PC-3 (cell line): ENCODE measurements around the gene ANKRD11. TPM values are rescaled to one million over a fixed set of nuclear protein-coding genes. Genes with fewer than 3 reads are reported as not detected.
A peak's percentile ranks its signal among the peaks of the same experiment; 100 is the strongest.

Source experiments
- ATAC-seq: fragments of 200-7000 bp; cut with Tn5 transposase; 2 replicates; pipeline ENCODE4 v1.9.1; 2020; ENCODE audit warnings: mild to moderate bottlenecking, moderate library complexity
- BruUV-seq: library from RNA; stranded (reverse); fragments of 400-500 nt; replicated peaks from 2 replicates; lab custom pipeline; 2021; lab: Mats Ljungman, UMichigan
- CTCF ChIA-PET: fragments of 300-600 bp; sonication (Branson Sonifier 250); formaldehyde crosslinking; loops from one replicate; lab custom pipeline; 2022; ENCODE audit warnings: antibody characterized with exemption; lab: Charles Lee
- POLR2A ChIA-PET: fragments of 300-600 bp; sonication (Branson Sonifier 250); formaldehyde crosslinking; loops from one replicate; lab custom pipeline; 2022; ENCODE audit warnings: antibody characterized with exemption; ENCODE audit not compliant: unreplicated experiment; lab: Charles Lee
- DNase-seq: peaks from one replicate; pipeline ENCODE4 v3.0.0-alpha.2; 2015
- H2AFZ ChIP-seq: fragments of 300-600 bp; sonication (generic); 2 replicates; pipeline ENCODE4 v1.6.0; 2016; ENCODE audit warnings: antibody characterized with exemption, low read length
- H3F3A ChIP-seq: fragments of 300-600 bp; sonication (generic); one replicate; pipeline ENCODE4 v1.6.0; 2017; ENCODE audit warnings: antibody characterized with exemption, low read length, control low read depth, mild to moderate bottlenecking; ENCODE audit not compliant: unreplicated experiment
- H3K27ac ChIP-seq: fragments of 300-600 bp; sonication (generic); 2 replicates; pipeline ENCODE4 v1.5.1; 2016; ENCODE audit warnings: mild to moderate bottlenecking, low read length
- H3K27me3 ChIP-seq: fragments of 300-600 bp; sonication (generic); 2 replicates; pipeline ENCODE4 v1.6.1; 2016; ENCODE audit warnings: low read length, mixed read lengths
- H3K36me3 ChIP-seq: fragments of 300-600 bp; sonication (generic); 2 replicates; pipeline ENCODE4 v1.6.1; 2016; ENCODE audit warnings: low read depth, mixed run types, low read length, mixed read lengths
- H3K4me1 ChIP-seq: fragments of 300-600 bp; sonication (generic); 2 replicates; pipeline ENCODE4 v1.5.1; 2016; ENCODE audit warnings: low read length; ENCODE audit not compliant: insufficient read depth
- H3K4me2 ChIP-seq: fragments of 300-600 bp; sonication (generic); 2 replicates; pipeline ENCODE4 v1.6.0; 2016; ENCODE audit warnings: low read length
- H3K4me3 ChIP-seq: fragments of 300-600 bp; sonication (generic); 2 replicates; pipeline ENCODE4 v1.5.1; 2016; ENCODE audit warnings: mild to moderate bottlenecking, low read length, mixed read lengths
- H3K79me2 ChIP-seq: fragments of 300-600 bp; sonication (generic); 2 replicates; pipeline ENCODE4 v1.6.1; 2017; ENCODE audit warnings: low read length, mixed read lengths
- H3K9ac ChIP-seq: fragments of 300-600 bp; sonication (generic); 2 replicates; pipeline ENCODE4 v1.6.0; 2016; ENCODE audit warnings: mild to moderate bottlenecking, low read length
- H3K9me2 ChIP-seq: fragments of 300-600 bp; sonication (generic); replicated peaks from 2 replicates; pipeline ENCODE4 v1.6.1; 2016; ENCODE audit warnings: mixed run types, low read length, mixed read lengths
- H3K9me3 ChIP-seq: fragments of 300-600 bp; sonication (generic); 2 replicates; pipeline ENCODE4 v1.6.1; 2016; ENCODE audit warnings: low read length, mixed read lengths
- H4K20me1 ChIP-seq: fragments of 300-600 bp; sonication (generic); 2 replicates; pipeline ENCODE4 v1.6.1; 2016; ENCODE audit warnings: low read length, mixed read lengths
- EZH2 ChIP-seq: fragments of 300-600 bp; sonication (generic); IDR thresholded peaks from one replicate; pipeline ENCODE4 v1.6.1; 2017; ENCODE audit warnings: antibody characterized with exemption, mild to moderate bottlenecking, low read length; ENCODE audit not compliant: unreplicated experiment
- EZH2phosphoT487 ChIP-seq: fragments of 300-600 bp; sonication (generic); IDR thresholded peaks from 2 replicates; pipeline ENCODE4 v1.6.1; 2018; ENCODE audit warnings: mild to moderate bottlenecking, antibody characterized with exemption, low read length, borderline replicate concordance
- intact Hi-C: fragments of 100-400 bp; cut with micrococcal nuclease; formaldehyde crosslinking; loops from 2 replicates; pipeline ENCODE4 v1.9.0; 2023
- total RNA-seq: library from RNA; depleted of rRNA; stranded (reverse); fragments of >200 nt; gene quantifications from 2 replicates; pipeline ENCODE4 v1.2.3, GENCODE V29; 2014
- TF ChIP-seq, protein P1 (sequence below): fragments of 300-600 bp; sonication (generic); conservative IDR thresholded peaks from 2 replicates; pipeline ENCODE4 v1.5.1; 2017; ENCODE audit warnings: antibody characterized with exemption, low read depth, mild to moderate bottlenecking, low read length

The ANKRD11 gene
- total RNA-seq, 1 experiment from 2014 or later, result 65.0 TPM

DNA sequence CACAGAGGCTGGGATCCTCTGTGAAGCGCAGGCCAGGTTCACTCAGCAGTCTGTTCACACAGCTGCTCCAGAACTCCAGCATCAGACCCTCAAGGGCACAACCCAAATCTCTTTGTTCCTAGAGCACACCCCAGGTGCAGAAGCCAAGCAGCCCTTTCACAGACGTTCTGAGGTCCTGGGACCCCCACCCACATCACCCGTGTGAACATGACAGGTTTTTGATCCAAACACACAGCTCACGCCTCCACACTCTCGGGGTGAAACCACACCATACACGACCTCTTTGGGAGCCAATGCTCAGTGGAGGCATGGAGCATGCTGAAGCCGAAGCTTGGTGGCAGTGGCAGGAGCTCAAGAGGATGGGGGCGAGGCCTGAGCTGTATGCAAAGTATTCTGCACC lies 175.5 kb downstream of the ANKRD11 start:
- H2AFZ ChIP-seq, result no peak overlapping the region
- peaks cover 92% of the 10 kb centered on the region for H3K79me2 ChIP-seq
- intact Hi-C loops, result loop anchor here (5.0 kb wide), 1 partner anchor 187 kb away; no protein-coding TSS in a partner anchor
- DNase-seq (no peak), ATAC-seq (no peak)
- no peaks in the 10 kb centered on the region for H3K27me3 ChIP-seq
- peak overlapping the region; percentile 50; the same call in 1 of the 2 replicates for H3K4me2 ChIP-seq
- no TSS peak for BruUV-seq
- peaks cover 16% of the 10 kb centered on the region; the same call in 1 of the 2 replicates for H3K36me3 ChIP-seq
- peaks cover 4% of the 10 kb centered on the region for H3F3A ChIP-seq
- H4K20me1 ChIP-seq, result no peaks in the 10 kb centered on the region
- no peak overlapping the region for H3K4me3 ChIP-seq
- CTCF ChIA-PET, result no interaction called here
- POLR2A ChIA-PET, result no interaction called here
- TF ChIP-seq EZH2, result no peak
- TF ChIP-seq, protein P1, sequence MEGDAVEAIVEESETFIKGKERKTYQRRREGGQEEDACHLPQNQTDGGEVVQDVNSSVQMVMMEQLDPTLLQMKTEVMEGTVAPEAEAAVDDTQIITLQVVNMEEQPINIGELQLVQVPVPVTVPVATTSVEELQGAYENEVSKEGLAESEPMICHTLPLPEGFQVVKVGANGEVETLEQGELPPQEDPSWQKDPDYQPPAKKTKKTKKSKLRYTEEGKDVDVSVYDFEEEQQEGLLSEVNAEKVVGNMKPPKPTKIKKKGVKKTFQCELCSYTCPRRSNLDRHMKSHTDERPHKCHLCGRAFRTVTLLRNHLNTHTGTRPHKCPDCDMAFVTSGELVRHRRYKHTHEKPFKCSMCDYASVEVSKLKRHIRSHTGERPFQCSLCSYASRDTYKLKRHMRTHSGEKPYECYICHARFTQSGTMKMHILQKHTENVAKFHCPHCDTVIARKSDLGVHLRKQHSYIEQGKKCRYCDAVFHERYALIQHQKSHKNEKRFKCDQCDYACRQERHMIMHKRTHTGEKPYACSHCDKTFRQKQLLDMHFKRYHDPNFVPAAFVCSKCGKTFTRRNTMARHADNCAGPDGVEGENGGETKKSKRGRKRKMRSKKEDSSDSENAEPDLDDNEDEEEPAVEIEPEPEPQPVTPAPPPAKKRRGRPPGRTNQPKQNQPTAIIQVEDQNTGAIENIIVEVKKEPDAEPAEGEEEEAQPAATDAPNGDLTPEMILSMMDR, result no peak
- H3K9me2 ChIP-seq, result no peaks in the 10 kb centered on the region
- no peak overlapping the region for H3K9ac ChIP-seq
- no peaks in the 10 kb centered on the region for H3K9me3 ChIP-seq
- H3K27ac ChIP-seq, result peak overlapping the region; percentile 94
- H3K4me1 ChIP-seq, result peaks cover 56% of the 10 kb centered on the region

DNA sequence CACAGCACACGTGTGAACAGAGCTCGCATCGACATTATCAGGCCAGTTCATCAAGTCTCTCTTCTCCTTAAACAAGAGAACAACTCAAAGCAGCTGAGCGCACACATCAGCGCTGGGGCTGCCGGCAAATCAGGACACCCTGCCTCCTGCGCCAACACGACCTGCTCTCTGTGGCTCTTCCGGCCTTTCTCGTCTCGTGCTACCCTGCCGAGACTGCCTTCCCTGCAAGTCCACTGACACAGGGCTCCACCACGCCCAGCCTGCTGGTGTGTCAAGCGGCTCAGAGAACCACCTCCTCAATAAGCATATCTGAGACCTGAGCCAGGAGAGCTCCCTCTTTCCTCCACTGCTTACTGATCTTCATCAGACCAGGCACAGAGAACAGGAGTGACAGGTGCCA lies 176.0 kb downstream of the ANKRD11 start:
- no peak overlapping the region for H2AFZ ChIP-seq
- H3K9ac ChIP-seq, result no peak overlapping the region
- no peaks in the 10 kb centered on the region for H3K9me3 ChIP-seq
- DNase-seq (no peak), ATAC-seq (no peak)
- H3K4me2 ChIP-seq, result no peak overlapping the region
- peaks cover 51% of the 10 kb centered on the region for H3K4me1 ChIP-seq
- H3K27me3 ChIP-seq, result no peaks in the 10 kb centered on the region
- H3K9me2 ChIP-seq, result no peaks in the 10 kb centered on the region
- H3K36me3 ChIP-seq, result peaks cover 16% of the 10 kb centered on the region; the same call in 1 of the 2 replicates
- CTCF ChIA-PET, result no interaction called here
- no TSS peak for BruUV-seq
- POLR2A ChIA-PET, result interaction anchor here (0.7 kb wide), 1 partner anchor 681 kb away, joined by 3 read pairs; no protein-coding TSS in a partner anchor
- no peaks in the 10 kb centered on the region for H4K20me1 ChIP-seq
- H3F3A ChIP-seq, result peaks cover 4% of the 10 kb centered on the region
- TF ChIP-seq EZH2 (no peak), EZH2phosphoT487 (no peak)
- TF ChIP-seq, protein P1, result no peak
- no peak overlapping the region for H3K4me3 ChIP-seq
- intact Hi-C loops, result no loop called here
- H3K79me2 ChIP-seq, result peaks cover 92% of the 10 kb centered on the region
- H3K27ac ChIP-seq, result no peak overlapping the region; the same call in 1 of the 2 replicates

DNA sequence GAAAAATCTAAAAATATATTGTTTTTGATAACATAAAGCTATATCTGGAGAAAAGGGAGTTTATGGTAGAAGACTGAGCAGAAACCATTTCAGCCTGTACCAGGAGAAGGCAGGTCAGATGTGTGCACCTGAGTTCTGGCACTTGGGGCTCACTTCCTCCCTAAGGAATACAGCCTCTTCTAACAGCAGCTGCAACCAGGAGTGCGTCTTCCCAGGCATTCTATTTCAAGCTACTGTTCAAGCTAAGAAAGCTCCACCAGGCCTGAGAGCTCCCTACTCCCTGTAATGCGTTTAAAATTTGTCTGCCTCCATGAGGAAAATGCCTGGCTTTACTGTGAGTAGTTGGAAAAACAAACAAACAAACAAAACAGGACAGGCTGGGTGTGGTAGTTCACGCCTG lies 176.8 kb downstream of the ANKRD11 start:
- peaks cover 92% of the 10 kb centered on the region for H3K79me2 ChIP-seq
- no peaks in the 10 kb centered on the region for H3K27me3 ChIP-seq
- 0 out of 2 replicates have a peak, but pooled peaks cover 6% of the 10 kb centered on the region for H4K20me1 ChIP-seq
- intact Hi-C loops, result no loop called here
- no peaks in the 10 kb centered on the region for H3K9me3 ChIP-seq
- peaks cover 4% of the 10 kb centered on the region for H3F3A ChIP-seq
- ATAC-seq (no peak), DNase-seq (no peak)
- ChIA-PET POLR2A (interaction anchor here (0.7 kb wide), 1 partner anchor 681 kb away, joined by 3 read pairs; no protein-coding TSS in a partner anchor), CTCF (no interaction called here)
- H3K4me1 ChIP-seq, result peaks cover 44% of the 10 kb centered on the region
- TF ChIP-seq, protein P1, result no peak
- TF ChIP-seq EZH2 (no peak), EZH2phosphoT487 (no peak)
- H3K36me3 ChIP-seq, result peaks cover 16% of the 10 kb centered on the region; the same call in 1 of the 2 replicates
- no peaks in the 10 kb centered on the region for H3K9me2 ChIP-seq
- H3K4me2 ChIP-seq, result no peak overlapping the region
- no peak overlapping the region for H2AFZ ChIP-seq
- H3K9ac ChIP-seq, result no peak overlapping the region
- H3K4me3 ChIP-seq, result no peak overlapping the region
- no peak overlapping the region for H3K27ac ChIP-seq
- no TSS peak for BruUV-seq
